PC-3 (cell line): ENCODE measurements around the gene VPS25. TPM values are rescaled to one million over a fixed set of nuclear protein-coding genes. Genes with fewer than 3 reads are reported as not detected.

Source experiments
- ATAC-seq: fragments of 200-7000 bp; cut with Tn5 transposase; 2 replicates; pipeline ENCODE4 v1.9.1; 2020; ENCODE audit warnings: mild to moderate bottlenecking, moderate library complexity
- BruUV-seq: library from RNA; stranded (reverse); fragments of 400-500 nt; replicated peaks from 2 replicates; lab custom pipeline; 2021; lab: Mats Ljungman, UMichigan
- CTCF ChIA-PET: fragments of 300-600 bp; sonication (Branson Sonifier 250); formaldehyde crosslinking; loops from one replicate; lab custom pipeline; 2022; ENCODE audit warnings: antibody characterized with exemption; lab: Charles Lee
- POLR2A ChIA-PET: fragments of 300-600 bp; sonication (Branson Sonifier 250); formaldehyde crosslinking; loops from one replicate; lab custom pipeline; 2022; ENCODE audit warnings: antibody characterized with exemption; ENCODE audit not compliant: unreplicated experiment; lab: Charles Lee
- DNase-seq: peaks from one replicate; pipeline ENCODE4 v3.0.0-alpha.2; 2015
- H2AFZ ChIP-seq: fragments of 300-600 bp; sonication (generic); 2 replicates; pipeline ENCODE4 v1.6.0; 2016; ENCODE audit warnings: antibody characterized with exemption, low read length
- H3F3A ChIP-seq: fragments of 300-600 bp; sonication (generic); one replicate; pipeline ENCODE4 v1.6.0; 2017; ENCODE audit warnings: antibody characterized with exemption, low read length, control low read depth, mild to moderate bottlenecking; ENCODE audit not compliant: unreplicated experiment
- H3K27ac ChIP-seq: fragments of 300-600 bp; sonication (generic); 2 replicates; pipeline ENCODE4 v1.5.1; 2016; ENCODE audit warnings: mild to moderate bottlenecking, low read length
- H3K27me3 ChIP-seq: fragments of 300-600 bp; sonication (generic); 2 replicates; pipeline ENCODE4 v1.6.1; 2016; ENCODE audit warnings: low read length, mixed read lengths
- H3K36me3 ChIP-seq: fragments of 300-600 bp; sonication (generic); 2 replicates; pipeline ENCODE4 v1.6.1; 2016; ENCODE audit warnings: low read depth, mixed run types, low read length, mixed read lengths
- H3K4me1 ChIP-seq: fragments of 300-600 bp; sonication (generic); 2 replicates; pipeline ENCODE4 v1.5.1; 2016; ENCODE audit warnings: low read length; ENCODE audit not compliant: insufficient read depth
- H3K4me2 ChIP-seq: fragments of 300-600 bp; sonication (generic); 2 replicates; pipeline ENCODE4 v1.6.0; 2016; ENCODE audit warnings: low read length
- H3K4me3 ChIP-seq: fragments of 300-600 bp; sonication (generic); 2 replicates; pipeline ENCODE4 v1.5.1; 2016; ENCODE audit warnings: mild to moderate bottlenecking, low read length, mixed read lengths
- H3K79me2 ChIP-seq: fragments of 300-600 bp; sonication (generic); 2 replicates; pipeline ENCODE4 v1.6.1; 2017; ENCODE audit warnings: low read length, mixed read lengths
- H3K9ac ChIP-seq: fragments of 300-600 bp; sonication (generic); 2 replicates; pipeline ENCODE4 v1.6.0; 2016; ENCODE audit warnings: mild to moderate bottlenecking, low read length
- H3K9me2 ChIP-seq: fragments of 300-600 bp; sonication (generic); replicated peaks from 2 replicates; pipeline ENCODE4 v1.6.1; 2016; ENCODE audit warnings: mixed run types, low read length, mixed read lengths
- H3K9me3 ChIP-seq: fragments of 300-600 bp; sonication (generic); 2 replicates; pipeline ENCODE4 v1.6.1; 2016; ENCODE audit warnings: low read length, mixed read lengths
- H4K20me1 ChIP-seq: fragments of 300-600 bp; sonication (generic); 2 replicates; pipeline ENCODE4 v1.6.1; 2016; ENCODE audit warnings: low read length, mixed read lengths
- CTCF ChIP-seq: fragments of 300-600 bp; sonication (generic); conservative IDR thresholded peaks from 2 replicates; pipeline ENCODE4 v1.5.1; 2017; ENCODE audit warnings: antibody characterized with exemption, low read depth, mild to moderate bottlenecking, low read length
- EZH2 ChIP-seq: fragments of 300-600 bp; sonication (generic); IDR thresholded peaks from one replicate; pipeline ENCODE4 v1.6.1; 2017; ENCODE audit warnings: antibody characterized with exemption, mild to moderate bottlenecking, low read length; ENCODE audit not compliant: unreplicated experiment
- EZH2phosphoT487 ChIP-seq: fragments of 300-600 bp; sonication (generic); IDR thresholded peaks from 2 replicates; pipeline ENCODE4 v1.6.1; 2018; ENCODE audit warnings: mild to moderate bottlenecking, antibody characterized with exemption, low read length, borderline replicate concordance
- intact Hi-C: fragments of 100-400 bp; cut with micrococcal nuclease; formaldehyde crosslinking; loops from 2 replicates; pipeline ENCODE4 v1.9.0; 2023
- total RNA-seq: library from RNA; depleted of rRNA; stranded (reverse); fragments of >200 nt; gene quantifications from 2 replicates; pipeline ENCODE4 v1.2.3, GENCODE V29; 2014

VPS25 gene
- total RNA-seq, 1 experiment from 2014 or later, result 62.0 TPM

- H3K4me2 ChIP-seq, result no peak overlapping the region
- no peak overlapping the region for H3K4me3 ChIP-seq
- H3K36me3 ChIP-seq, result no peaks in the 10 kb centered on the region
- BruUV-seq, result no TSS peak
- no peaks in the 10 kb centered on the region for H3K79me2 ChIP-seq
- no peaks in the 10 kb centered on the region for H3F3A ChIP-seq
- H3K9me2 ChIP-seq, result no peaks in the 10 kb centered on the region
- H4K20me1 ChIP-seq, result no peaks in the 10 kb centered on the region
- POLR2A ChIA-PET, result interaction anchor here (0.6 to 1.0 kb wide), 5 partner anchors 19 to 829 kb away, joined by 3 to 10 read pairs (median 5); partner anchors contain the start of gene BECN1
- no peak overlapping the region for H3K9ac ChIP-seq
- intact Hi-C loops, result no loop called here
- no peaks in the 10 kb centered on the region for H3K27me3 ChIP-seq
- TF ChIP-seq EZH2 (no peak), EZH2phosphoT487 (no peak), CTCF (no peak)
- peaks cover 14% of the 10 kb centered on the region for H3K4me1 ChIP-seq
- peak overlapping the region; percentile 29; the same call in 1 of the 2 replicates for H3K27ac ChIP-seq
- ATAC-seq, result peak; percentile 68
- no peaks in the 10 kb centered on the region for H3K9me3 ChIP-seq
- no peak overlapping the region for H2AFZ ChIP-seq
- peak; percentile 30 for DNase-seq
- CTCF ChIA-PET, result no interaction called here
Measured at GRCh38 chr17:42804918-42805367, 31.7 kb downstream of the VPS25 start.

- no peaks in the 10 kb centered on the region for H4K20me1 ChIP-seq
- H3F3A ChIP-seq, result no peaks in the 10 kb centered on the region
- BruUV-seq, result no TSS peak
- no peak overlapping the region for H3K9ac ChIP-seq
- TF ChIP-seq EZH2phosphoT487 (no peak), CTCF (no peak), EZH2 (no peak)
- H3K79me2 ChIP-seq, result no peaks in the 10 kb centered on the region
- ChIA-PET POLR2A (interaction anchor here (0.6 to 1.0 kb wide), 3 partner anchors 16 to 43 kb away, joined by 3 to 6 read pairs (median 3); partner anchors contain the start of gene BECN1), CTCF (no interaction called here)
- no peaks in the 10 kb centered on the region for H3K27me3 ChIP-seq
- peaks cover 14% of the 10 kb centered on the region for H3K4me1 ChIP-seq
- no peak overlapping the region for H3K4me2 ChIP-seq
- DNase-seq, result no peak
- no peak overlapping the region for H2AFZ ChIP-seq
- no peak overlapping the region for H3K4me3 ChIP-seq
- no peaks in the 10 kb centered on the region for H3K9me2 ChIP-seq
- no peaks in the 10 kb centered on the region; the same call in 1 of the 2 replicates for H3K36me3 ChIP-seq
- ATAC-seq, result no peak
- H3K9me3 ChIP-seq, result no peaks in the 10 kb centered on the region
- intact Hi-C loops, result no loop called here
- H3K27ac ChIP-seq, result no peak overlapping the region
Measured at GRCh38 chr17:42806249-42806648, 33.0 kb downstream of the VPS25 start.

- TF ChIP-seq CTCF (no peak), EZH2 (no peak), EZH2phosphoT487 (no peak)
- CTCF ChIA-PET, result no interaction called here
- H3K36me3 ChIP-seq, result peaks cover 3% of the 10 kb centered on the region; the same call in 1 of the 2 replicates
- no peak overlapping the region for H3K4me2 ChIP-seq
- no peaks in the 10 kb centered on the region for H3K27me3 ChIP-seq
- no peaks in the 10 kb centered on the region for H3K9me2 ChIP-seq
- H2AFZ ChIP-seq, result no peak overlapping the region
- no peak overlapping the region for H3K27ac ChIP-seq
- H3K9me3 ChIP-seq, result no peaks in the 10 kb centered on the region
- POLR2A ChIA-PET, result no interaction called here
- no peak overlapping the region for H3K4me3 ChIP-seq
- no peaks in the 10 kb centered on the region for H4K20me1 ChIP-seq
- BruUV-seq, result no TSS peak
- ATAC-seq (peak; percentile 50), DNase-seq (peak; percentile 48)
- intact Hi-C loops, result no loop called here
- no peak overlapping the region for H3K9ac ChIP-seq
- no peaks in the 10 kb centered on the region for H3K4me1 ChIP-seq
- no peaks in the 10 kb centered on the region for H3K79me2 ChIP-seq
- no peaks in the 10 kb centered on the region for H3F3A ChIP-seq
Measured at GRCh38 chr17:42809250-42809649, 36.0 kb downstream of the VPS25 start.
